D341Med (cell line): ENCODE measurements around the gene KICS2.
A peak's percentile ranks its signal among the peaks of the same experiment; 100 is the strongest.
"Not testable (repeated sequence)": the region's sequence is repeated elsewhere in the genome, so short reads cannot be mapped to it uniquely, and the experiment has no call there.

Source experiments
- DNase-seq: peaks from one replicate; pipeline ENCODE4 v3.0.0; 2012; ENCODE audit warnings: low spot score

Gene KICS2

GRCh38 chr12:64222009-64222765 is at the start of gene KICS2:
TSS of gene KICS2 (minus strand) at chr12:64222296. CDS start at chr12:64222237, 59 bp downstream.
- DNase-seq, result peak; percentile 97

GRCh38 chr12:64270411-64270810 is 48.3 kb upstream of the KICS2 start:
- DNase-seq, result no peak

GRCh38 chr12:64269161-64269560 is 47.1 kb upstream of the KICS2 start:
- DNase-seq, result no peak

- no peak for DNase-seq
Observed at GRCh38 chr12:64268409-64268808, 46.3 kb upstream of the KICS2 start.

GRCh38 chr12:64265839-64266238 is 43.7 kb upstream of the KICS2 start:
- DNase-seq, result no peak

- no peak for DNase-seq
Observed at GRCh38 chr12:64261813-64262212, 39.7 kb upstream of the KICS2 start.

GRCh38 chr12:64258576-64258975 is 36.5 kb upstream of the KICS2 start:
- no peak for DNase-seq

GRCh38 chr12:64256166-64256800 is 34.2 kb upstream of the KICS2 start:
- no peak for DNase-seq

GRCh38 chr12:64255249-64255648 is 33.2 kb upstream of the KICS2 start:
- DNase-seq, result no peak

GRCh38 chr12:64253356-64253755 is 31.3 kb upstream of the KICS2 start:
- no peak for DNase-seq

- no peak for DNase-seq
Observed at GRCh38 chr12:64252681-64253080, 30.6 kb upstream of the KICS2 start.

- no peak for DNase-seq
Observed at GRCh38 chr12:64243809-64244208, 21.7 kb upstream of the KICS2 start.

GRCh38 chr12:64240781-64241180 is 18.7 kb upstream of the KICS2 start:
- DNase-seq, result no peak

GRCh38 chr12:64237382-64237781 is 15.3 kb upstream of the KICS2 start:
- DNase-seq, result no peak

GRCh38 chr12:64236549-64236948 is 14.5 kb upstream of the KICS2 start:
- DNase-seq, result no peak

- DNase-seq, result no peak
Observed at GRCh38 chr12:64232196-64232595, 10.1 kb upstream of the KICS2 start.

GRCh38 chr12:64229796-64230195 is 7.7 kb upstream of the KICS2 start:
- DNase-seq, result no peak

- DNase-seq, result no peak
Observed at GRCh38 chr12:64229240-64229639, 7.1 kb upstream of the KICS2 start.

GRCh38 chr12:64225626-64226025 is 3.5 kb upstream of the KICS2 start:
- DNase-seq, result no peak

- peak; percentile 88 for DNase-seq
Observed at GRCh38 chr12:64221651-64222008, 466 bp downstream of the KICS2 start.

GRCh38 chr12:64220046-64220445 is 2.0 kb downstream of the KICS2 start:
- no peak for DNase-seq

- DNase-seq, result no peak
Observed at GRCh38 chr12:64219145-64219544, 3.0 kb downstream of the KICS2 start.

GRCh38 chr12:64218597-64218996 is 3.5 kb downstream of the KICS2 start:
- DNase-seq, result no peak

- not testable (repeated sequence) for DNase-seq
Observed at GRCh38 chr12:64217643-64218042, 4.5 kb downstream of the KICS2 start.
